Measurements from ENCODE around the gene CIB4. TPM values are rescaled to one million over a fixed set of nuclear protein-coding genes. Genes with fewer than 3 reads are reported as not detected.

Gene CIB4
- total RNA-seq, 1 donor from 2014 or later: not detected

DNA sequence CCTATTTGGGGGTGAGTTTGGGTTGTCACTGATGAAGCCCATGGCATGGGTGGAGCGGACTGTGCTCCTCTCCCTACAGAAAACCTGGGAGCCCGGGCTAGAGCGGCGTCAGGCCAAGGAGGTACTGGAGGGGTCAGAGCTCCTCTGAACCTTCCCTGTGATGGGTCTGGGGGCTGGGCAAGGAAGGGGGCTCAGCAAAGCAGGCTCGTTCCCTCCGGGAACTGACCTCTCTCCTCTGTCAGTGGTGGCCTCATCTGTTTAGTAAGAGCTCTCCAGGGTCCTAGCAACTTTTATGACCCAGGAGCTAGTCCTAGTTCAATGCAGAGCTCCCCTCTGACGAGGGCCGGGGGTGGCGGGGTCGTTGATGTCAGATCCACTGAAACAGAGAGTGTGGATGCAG is 100.9 kb downstream of the CIB4 start:
- H3K4me3 ChIP-seq: no peak overlapping the region
- no peak overlapping the region for H3K27ac ChIP-seq
- ATAC-seq (no peak), DNase-seq (no peak)
- no peaks in the 10 kb centered on the region for H3K4me1 ChIP-seq
- intact Hi-C loops (cut with DNase I): no loop called here
- TF ChIP-seq, protein P1, sequence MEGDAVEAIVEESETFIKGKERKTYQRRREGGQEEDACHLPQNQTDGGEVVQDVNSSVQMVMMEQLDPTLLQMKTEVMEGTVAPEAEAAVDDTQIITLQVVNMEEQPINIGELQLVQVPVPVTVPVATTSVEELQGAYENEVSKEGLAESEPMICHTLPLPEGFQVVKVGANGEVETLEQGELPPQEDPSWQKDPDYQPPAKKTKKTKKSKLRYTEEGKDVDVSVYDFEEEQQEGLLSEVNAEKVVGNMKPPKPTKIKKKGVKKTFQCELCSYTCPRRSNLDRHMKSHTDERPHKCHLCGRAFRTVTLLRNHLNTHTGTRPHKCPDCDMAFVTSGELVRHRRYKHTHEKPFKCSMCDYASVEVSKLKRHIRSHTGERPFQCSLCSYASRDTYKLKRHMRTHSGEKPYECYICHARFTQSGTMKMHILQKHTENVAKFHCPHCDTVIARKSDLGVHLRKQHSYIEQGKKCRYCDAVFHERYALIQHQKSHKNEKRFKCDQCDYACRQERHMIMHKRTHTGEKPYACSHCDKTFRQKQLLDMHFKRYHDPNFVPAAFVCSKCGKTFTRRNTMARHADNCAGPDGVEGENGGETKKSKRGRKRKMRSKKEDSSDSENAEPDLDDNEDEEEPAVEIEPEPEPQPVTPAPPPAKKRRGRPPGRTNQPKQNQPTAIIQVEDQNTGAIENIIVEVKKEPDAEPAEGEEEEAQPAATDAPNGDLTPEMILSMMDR (IDR thresholded peaks at IDR 0.05): no peak
- peaks cover 4% of the 10 kb centered on the region for H3K27me3 ChIP-seq (ENCODE audit: low read depth)
- no peaks in the 10 kb centered on the region for H3K36me3 ChIP-seq
- no peaks in the 10 kb centered on the region for H3K9me3 ChIP-seq

DNA sequence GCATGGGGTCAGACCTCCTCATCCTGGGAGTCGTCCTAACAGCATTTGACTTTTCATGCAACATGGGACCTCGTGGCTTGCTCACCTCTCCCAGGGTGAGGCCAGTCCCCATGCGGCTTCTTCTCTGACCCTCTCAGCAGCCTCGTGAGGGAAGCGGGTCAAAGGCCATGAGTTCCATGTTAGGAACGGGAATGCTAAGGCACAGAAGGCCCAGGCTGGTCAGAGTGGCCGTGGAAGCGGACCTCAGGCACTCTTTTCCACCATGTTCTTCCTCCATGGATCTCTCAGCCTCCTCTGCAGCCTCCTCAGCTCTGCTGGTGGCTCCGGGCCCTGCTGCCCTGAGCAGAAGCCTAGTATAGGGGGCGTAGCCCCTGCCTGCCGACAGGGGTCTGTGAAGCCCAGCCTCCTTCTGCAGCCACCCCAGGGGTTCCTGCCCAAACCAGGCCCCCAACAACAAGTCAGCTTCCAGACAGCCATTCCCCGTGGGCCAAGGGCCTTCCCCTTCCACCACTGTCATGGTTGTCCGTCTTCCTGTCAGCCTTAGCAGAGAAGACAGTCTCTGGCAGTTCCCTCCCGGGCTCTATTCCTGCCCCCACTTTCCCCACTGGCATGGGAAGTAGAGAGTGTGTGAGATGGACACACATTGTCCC is 103.2 kb downstream of the CIB4 start:
- no peak overlapping the region for H3K27ac ChIP-seq
- H3K9me3 ChIP-seq: no peaks in the 10 kb centered on the region
- ATAC-seq (no peak), DNase-seq (no peak)
- peaks cover 4% of the 10 kb centered on the region for H3K27me3 ChIP-seq (ENCODE audit: low read depth)
- intact Hi-C loops (cut with DNase I): no loop called here
- TF ChIP-seq, protein P1 (IDR thresholded peaks at IDR 0.05): no peak
- H3K4me1 ChIP-seq: no peaks in the 10 kb centered on the region
- H3K4me3 ChIP-seq: no peak overlapping the region
- H3K36me3 ChIP-seq: no peaks in the 10 kb centered on the region

DNA sequence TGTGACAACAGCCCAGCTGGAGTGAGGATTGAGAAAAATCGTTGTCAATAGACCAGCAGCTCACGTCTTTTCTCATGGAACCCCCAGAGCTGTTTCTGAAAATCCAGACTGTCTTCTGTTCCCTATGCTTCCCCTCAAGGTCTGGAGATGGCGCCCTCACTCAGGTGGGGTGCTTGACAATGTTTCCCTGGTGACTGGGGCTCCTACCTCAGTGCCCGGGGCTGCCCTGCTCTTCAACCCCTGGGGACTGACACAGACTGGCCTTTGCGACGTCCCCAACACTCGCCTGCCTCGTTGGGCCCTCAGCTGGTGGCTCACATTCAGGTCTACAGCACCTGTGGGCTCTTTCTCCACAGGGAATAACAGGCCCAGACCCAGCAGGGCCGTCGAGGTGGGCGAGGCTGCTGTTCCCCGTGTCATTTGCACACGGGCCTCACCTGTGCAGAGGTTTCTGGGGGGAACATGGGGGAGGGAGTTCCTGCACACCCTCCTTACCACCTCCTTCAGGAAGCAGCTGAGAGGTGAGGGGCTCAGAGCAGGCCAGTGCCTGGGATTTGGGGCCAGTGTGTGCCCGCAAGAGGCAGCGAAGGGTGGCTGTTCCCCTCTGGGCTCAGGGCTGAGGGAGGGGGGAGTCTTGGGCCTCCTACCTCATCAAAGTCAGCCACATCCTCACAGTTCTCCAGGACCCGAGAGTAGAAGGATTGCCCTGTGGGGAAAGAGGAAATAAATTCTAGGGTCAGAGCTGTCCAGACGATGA is 103.9 kb downstream of the CIB4 start:
- H3K4me1 ChIP-seq: no peaks in the 10 kb centered on the region
- peaks cover 4% of the 10 kb centered on the region for H3K27me3 ChIP-seq (ENCODE audit: low read depth)
- TF ChIP-seq, protein P1 (IDR thresholded peaks at IDR 0.05): no peak
- no peaks in the 10 kb centered on the region for H3K36me3 ChIP-seq
- ATAC-seq (no peak), DNase-seq (no peak)
- H3K4me3 ChIP-seq: no peak overlapping the region
- H3K9me3 ChIP-seq: no peaks in the 10 kb centered on the region
- intact Hi-C loops (cut with DNase I): no loop called here
- no peak overlapping the region for H3K27ac ChIP-seq

DNA sequence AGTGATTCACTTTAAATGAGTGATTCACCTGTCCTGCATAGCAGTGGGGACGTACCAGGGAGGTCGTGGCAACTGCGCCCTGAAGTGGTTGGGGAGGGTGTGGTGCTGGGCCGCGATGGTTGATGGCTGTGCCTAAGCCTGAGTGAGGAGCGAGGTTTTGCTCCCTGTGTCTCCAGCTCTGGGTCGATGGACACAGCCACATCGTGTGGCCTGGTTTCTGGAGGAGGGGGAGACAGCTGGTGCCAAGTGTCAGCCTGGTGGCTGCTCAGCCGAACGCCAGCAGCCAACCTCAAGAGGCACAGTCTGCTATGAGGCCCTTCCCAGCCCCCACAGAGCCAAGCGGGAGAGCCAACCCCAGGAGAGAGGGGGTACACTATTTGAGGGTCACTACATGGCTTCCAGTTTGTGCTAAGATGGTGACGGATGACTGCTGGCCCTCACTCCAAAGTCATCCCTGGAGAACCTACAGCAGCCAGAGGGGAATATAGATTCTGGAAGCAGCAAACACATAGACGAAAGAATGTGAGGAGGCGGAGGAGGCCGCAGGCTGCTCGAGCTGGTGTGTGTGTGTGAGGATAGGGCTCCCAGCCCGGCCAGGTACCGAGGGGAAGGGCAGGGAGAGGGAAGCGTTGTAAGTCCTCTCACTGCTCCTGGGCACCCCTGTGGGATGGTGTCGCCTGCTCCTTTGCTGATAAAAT is 104.6 kb downstream of the CIB4 start:
- Histone ChIP-seq H3K27ac (no peak overlapping the region), H3K9me3 (no peaks in the 10 kb centered on the region), H3K4me3 (no peak overlapping the region), H3K4me1 (no peaks in the 10 kb centered on the region), H3K27me3 (ENCODE audit: low read depth) (peaks cover 4% of the 10 kb centered on the region), H3K36me3 (no peaks in the 10 kb centered on the region)
- TF ChIP-seq, protein P1 (IDR thresholded peaks at IDR 0.05): no peak
- intact Hi-C loops (cut with DNase I): no loop called here
- no peak for ATAC-seq
- DNase-seq: no peak

DNA sequence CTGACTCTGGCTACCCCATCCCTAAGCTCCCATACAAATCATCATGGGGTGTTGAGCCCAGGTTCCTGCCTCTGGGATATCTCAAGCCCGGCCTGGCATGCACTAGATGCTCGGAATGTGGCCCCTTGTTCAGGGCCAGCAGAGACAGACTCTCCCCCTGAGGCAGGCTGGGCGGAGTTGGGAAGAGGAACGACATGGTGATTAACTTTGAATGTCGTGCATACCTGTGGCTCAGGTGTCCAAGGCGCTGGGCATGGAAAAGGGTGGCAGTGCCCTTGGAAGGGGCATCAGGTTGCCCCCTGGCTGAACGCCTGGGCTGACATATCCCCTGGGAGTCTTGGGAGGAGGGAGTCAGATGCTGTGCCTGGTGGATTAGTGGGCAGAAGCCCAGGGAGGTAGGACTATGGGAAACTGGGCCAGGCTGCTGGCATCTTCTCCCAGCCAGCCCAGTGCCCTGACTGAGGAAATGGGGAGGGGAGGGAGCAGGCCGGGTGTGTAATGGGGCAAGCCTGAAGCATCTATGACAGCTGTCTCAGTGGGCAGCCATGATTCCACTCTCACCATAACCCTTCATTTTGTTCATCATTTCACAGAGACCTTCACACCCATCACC is 105.4 kb downstream of the CIB4 start:
- no peak for DNase-seq
- no peak overlapping the region for H3K4me3 ChIP-seq
- no peaks in the 10 kb centered on the region for H3K9me3 ChIP-seq
- TF ChIP-seq, protein P1 (IDR thresholded peaks at IDR 0.05): no peak
- no peak for ATAC-seq
- H3K36me3 ChIP-seq: no peaks in the 10 kb centered on the region
- no peaks in the 10 kb centered on the region for H3K4me1 ChIP-seq
- no peak overlapping the region for H3K27ac ChIP-seq
- intact Hi-C loops (cut with DNase I): no loop called here
- H3K27me3 ChIP-seq (ENCODE audit: low read depth): peaks cover 4% of the 10 kb centered on the region

All from lower lobe of right lung (tissue), 2 donors.